Osteoblast (primary cell): Measurements from ENCODE around the gene PGC. TPM values are rescaled to one million over a fixed set of nuclear protein-coding genes. Genes with fewer than 3 reads are reported as not detected.

ENCODE experiments used
- DNase-seq: peaks from one replicate; pipeline ENCODE4 v3.0.0; 2011; ENCODE audit warnings: low spot score, mixed read lengths; ENCODE audit not compliant: insufficient read length; ENCODE audit errors: missing footprints
- H2AFZ ChIP-seq: 2 replicates; pipeline ENCODE4 v1.6.0; 2011; ENCODE audit warnings: mild to moderate bottlenecking, low read length
- H3K27ac ChIP-seq: 2 replicates; pipeline ENCODE4 v1.5.1; 2011; ENCODE audit warnings: mild to moderate bottlenecking, low read depth, low read length, moderate library complexity
- H3K27me3 ChIP-seq: 2 replicates; pipeline ENCODE4 v1.6.0; 2012; ENCODE audit warnings: mild to moderate bottlenecking, control low read depth, inconsistent platforms, low read length, moderate library complexity; ENCODE audit not compliant: insufficient read depth
- H3K36me3 ChIP-seq: 2 replicates; pipeline ENCODE4 v1.5.1; 2011; ENCODE audit warnings: mild to moderate bottlenecking, low read length, control low read depth, moderate library complexity; ENCODE audit not compliant: insufficient read depth
- H3K4me1 ChIP-seq: 2 replicates; pipeline ENCODE4 v1.5.1; 2011; ENCODE audit warnings: mild to moderate bottlenecking, low read length, control low read depth, moderate library complexity; ENCODE audit not compliant: insufficient read depth
- H3K4me2 ChIP-seq: 2 replicates; pipeline ENCODE4 v1.6.0; 2011; ENCODE audit warnings: mild to moderate bottlenecking, low read length; ENCODE audit not compliant: insufficient read depth
- H3K4me3 ChIP-seq: fragments of 200-600 bp; sonication (generic); 3 replicates; pipeline ENCODE4 v1.5.1; 2012; ENCODE audit warnings: mild to moderate bottlenecking, low read length, inconsistent platforms; ENCODE audit not compliant: insufficient read depth
- H3K79me2 ChIP-seq: 2 replicates; pipeline ENCODE4 v1.6.0; 2012; ENCODE audit warnings: mild to moderate bottlenecking, low read length, control low read depth, inconsistent platforms; ENCODE audit not compliant: insufficient read depth
- H3K9me3 ChIP-seq: 2 replicates; pipeline ENCODE4 v1.5.1; 2011; ENCODE audit warnings: low read depth, low read length, control low read depth
- H4K20me1 ChIP-seq: 2 replicates; pipeline ENCODE4 v1.6.0; 2012; ENCODE audit warnings: mild to moderate bottlenecking, low read length, control low read depth; ENCODE audit not compliant: insufficient read depth
- total RNA-seq: library from RNA; depleted of rRNA; stranded (reverse); fragments of >200 nt; gene quantifications from 2 replicates; pipeline ENCODE4 v1.2.3, GENCODE V29; 2012
- TF ChIP-seq, protein P1 (sequence below): IDR thresholded peaks from 2 replicates; pipeline ENCODE4 v1.5.1; 2011; ENCODE audit warnings: mild to moderate bottlenecking, low read depth, low read length, moderate library complexity; ENCODE audit errors: extremely low read depth

Gene PGC
- total RNA-seq, 1 donor, result not detected

DNA sequence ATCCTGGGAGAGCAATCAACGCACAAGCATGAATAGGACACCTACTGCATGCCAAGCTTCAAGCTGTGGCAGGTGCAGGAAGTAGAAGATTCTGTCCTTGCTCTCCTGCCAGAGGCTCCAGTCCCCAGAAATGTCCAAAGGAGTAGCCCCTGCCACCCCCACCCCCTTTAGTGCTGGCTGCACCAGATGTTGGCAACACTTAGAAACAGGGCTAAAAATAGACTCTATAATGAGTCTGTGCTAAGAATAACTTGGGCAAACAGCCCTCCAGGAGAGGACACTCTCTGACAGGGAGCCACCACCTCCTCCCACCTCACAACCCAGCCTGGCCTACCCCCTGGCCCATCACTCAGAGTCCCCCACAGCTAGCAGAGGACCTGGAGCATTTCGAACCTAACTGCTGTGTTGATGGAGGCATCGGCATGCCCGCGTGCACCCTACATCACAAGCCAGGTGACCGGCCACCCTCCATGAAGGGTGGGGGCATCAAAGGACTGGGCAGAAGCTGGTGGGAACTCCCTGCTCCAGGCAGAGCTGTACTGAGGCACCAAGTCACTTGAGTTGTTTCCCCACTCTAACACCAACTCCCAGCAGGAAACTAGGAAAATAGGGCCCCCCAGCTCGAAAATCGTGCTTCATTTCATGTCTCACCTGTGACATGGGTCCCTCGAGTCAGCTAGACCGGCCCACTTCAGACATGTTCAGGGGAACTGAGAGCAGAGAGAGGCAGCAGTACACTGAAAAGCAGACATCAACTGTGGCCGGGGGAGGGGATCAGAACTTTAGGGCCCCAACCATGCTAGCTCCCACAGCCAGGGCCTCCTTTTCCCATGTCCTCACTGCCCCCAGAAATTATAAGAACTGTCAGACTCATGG is 30.4 kb downstream of the PGC start:
- Histone ChIP-seq H3K9me3 (no peaks in the 10 kb centered on the region), H3K27ac (no peak overlapping the region), H3K4me2 (no peak overlapping the region), H3K36me3 (no peaks in the 10 kb centered on the region), H4K20me1 (peaks cover 36% of the 10 kb centered on the region), H3K4me1 (peaks cover 33% of the 10 kb centered on the region), H3K79me2 (peaks cover 35% of the 10 kb centered on the region), H2AFZ (no peak overlapping the region), H3K27me3 (no peaks in the 10 kb centered on the region), H3K4me3 (no peak overlapping the region)
- TF ChIP-seq, protein P1, sequence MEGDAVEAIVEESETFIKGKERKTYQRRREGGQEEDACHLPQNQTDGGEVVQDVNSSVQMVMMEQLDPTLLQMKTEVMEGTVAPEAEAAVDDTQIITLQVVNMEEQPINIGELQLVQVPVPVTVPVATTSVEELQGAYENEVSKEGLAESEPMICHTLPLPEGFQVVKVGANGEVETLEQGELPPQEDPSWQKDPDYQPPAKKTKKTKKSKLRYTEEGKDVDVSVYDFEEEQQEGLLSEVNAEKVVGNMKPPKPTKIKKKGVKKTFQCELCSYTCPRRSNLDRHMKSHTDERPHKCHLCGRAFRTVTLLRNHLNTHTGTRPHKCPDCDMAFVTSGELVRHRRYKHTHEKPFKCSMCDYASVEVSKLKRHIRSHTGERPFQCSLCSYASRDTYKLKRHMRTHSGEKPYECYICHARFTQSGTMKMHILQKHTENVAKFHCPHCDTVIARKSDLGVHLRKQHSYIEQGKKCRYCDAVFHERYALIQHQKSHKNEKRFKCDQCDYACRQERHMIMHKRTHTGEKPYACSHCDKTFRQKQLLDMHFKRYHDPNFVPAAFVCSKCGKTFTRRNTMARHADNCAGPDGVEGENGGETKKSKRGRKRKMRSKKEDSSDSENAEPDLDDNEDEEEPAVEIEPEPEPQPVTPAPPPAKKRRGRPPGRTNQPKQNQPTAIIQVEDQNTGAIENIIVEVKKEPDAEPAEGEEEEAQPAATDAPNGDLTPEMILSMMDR, result no peak
- no peak for DNase-seq

DNA sequence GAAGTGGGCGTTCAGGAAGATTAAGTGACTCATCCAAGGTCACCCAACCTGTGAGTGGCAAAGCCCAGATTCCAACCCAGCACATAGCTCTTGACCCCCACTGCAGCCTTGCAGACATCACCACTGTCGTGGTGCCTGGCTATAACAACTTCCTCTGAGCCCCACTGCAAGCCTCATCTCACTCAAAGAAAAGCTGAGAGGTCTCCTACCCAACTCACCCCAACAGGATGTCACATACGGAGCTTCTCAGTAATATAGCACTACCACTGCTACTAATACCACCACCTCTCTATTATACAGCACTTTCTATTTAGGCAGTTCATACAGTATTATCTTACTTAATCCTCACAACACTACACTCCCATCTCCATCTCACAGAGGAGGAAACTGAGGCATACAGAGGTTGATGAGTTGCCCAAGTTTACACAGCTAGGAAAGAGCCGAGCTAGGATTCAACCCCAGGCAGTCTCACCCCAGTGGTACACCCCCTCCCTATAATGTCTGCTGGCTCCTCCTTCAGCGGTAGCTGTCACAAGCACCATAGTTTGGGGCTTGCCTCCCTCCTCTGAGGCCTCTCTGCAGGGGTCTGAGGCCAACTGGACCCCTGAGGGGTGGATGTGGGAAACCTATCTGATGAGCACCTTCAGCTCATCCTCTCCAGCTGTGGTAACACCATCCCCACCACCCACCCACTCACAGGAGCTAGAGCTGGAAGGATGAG is 31.2 kb downstream of the PGC start:
- Histone ChIP-seq H2AFZ (no peak overlapping the region), H3K4me1 (peaks cover 33% of the 10 kb centered on the region), H3K79me2 (peaks cover 30% of the 10 kb centered on the region), H3K9me3 (no peaks in the 10 kb centered on the region), H3K4me2 (no peak overlapping the region), H3K27ac (no peak overlapping the region), H3K27me3 (no peaks in the 10 kb centered on the region), H3K36me3 (no peaks in the 10 kb centered on the region), H3K4me3 (no peak overlapping the region), H4K20me1 (peaks cover 40% of the 10 kb centered on the region)
- TF ChIP-seq, protein P1, result no peak
- no peak for DNase-seq

DNA sequence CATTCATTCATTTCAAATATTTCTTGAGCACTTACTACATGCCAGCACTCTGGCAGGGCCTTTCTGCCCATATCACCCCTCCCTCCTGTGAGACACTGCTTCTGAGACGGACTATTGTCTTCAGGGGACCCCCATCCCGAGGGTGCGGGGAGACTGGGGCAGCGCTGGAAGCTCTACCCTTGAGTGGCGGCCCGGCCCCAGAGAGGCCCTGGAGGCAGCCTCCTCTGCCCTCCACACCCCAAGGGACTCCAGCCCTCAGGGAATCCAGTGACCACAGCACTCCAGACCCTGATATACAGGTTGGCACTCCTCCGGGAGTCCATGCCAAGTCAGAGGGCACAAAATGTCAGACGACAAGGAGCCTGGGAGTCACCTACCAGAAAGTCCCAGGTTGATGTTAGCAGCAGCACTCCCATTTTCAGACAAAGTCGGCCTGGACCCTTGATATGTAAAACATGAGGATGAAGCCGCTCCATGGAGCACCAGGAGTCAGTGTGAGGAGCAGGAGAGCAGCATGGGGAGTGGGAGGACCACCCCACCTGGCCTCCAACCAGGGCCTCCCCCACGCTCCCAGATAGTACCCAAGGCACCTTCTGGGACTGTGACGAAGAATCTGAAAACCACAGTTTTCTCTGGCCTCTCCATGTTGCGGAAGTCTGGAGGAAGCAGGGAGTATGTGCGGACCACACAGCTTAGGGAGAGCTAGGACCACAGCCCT is 32.5 kb downstream of the PGC start:
- Histone ChIP-seq H3K36me3 (no peaks in the 10 kb centered on the region), H2AFZ (no peak overlapping the region), H3K27ac (no peak overlapping the region), H3K79me2 (peaks cover 25% of the 10 kb centered on the region), H3K9me3 (no peaks in the 10 kb centered on the region), H3K4me1 (peaks cover 33% of the 10 kb centered on the region), H3K4me3 (no peak overlapping the region), H3K4me2 (no peak overlapping the region), H3K27me3 (no peaks in the 10 kb centered on the region), H4K20me1 (peaks cover 43% of the 10 kb centered on the region)
- TF ChIP-seq, protein P1, result no peak
- DNase-seq, result no peak
